ENCODE results near the gene WDR20.
"Not testable (repeated sequence)": the region's sequence is repeated elsewhere in the genome, so short reads cannot be mapped to it uniquely, and the experiment has no call there.

The WDR20 gene

GRCh38 chr14:102134021-102134420, 5.7 kb upstream of the WDR20 start:
- not testable (repeated sequence) for DNase-seq (ENCODE audit: low read depth in 2 of 2)

GRCh38 chr14:102134719-102135118, 5.0 kb upstream of the WDR20 start:
- DNase-seq (ENCODE audit: low read depth in 2 of 2) = not testable (repeated sequence)

GRCh38 chr14:102135456-102135855, 4.2 kb upstream of the WDR20 start:
- not testable (repeated sequence) for DNase-seq (ENCODE audit: low read depth in 2 of 2)

- no peak for DNase-seq (ENCODE audit: low read depth in 2 of 2)
These were observed 1.2 kb upstream of the WDR20 start for GRCh38 chr14:102138535-102138934.

- no peak for DNase-seq (ENCODE audit: low read depth in 2 of 2)
These were observed 774 bp upstream of the WDR20 start for GRCh38 chr14:102138961-102139285.

- peak in 1 of 2 donors; percentile 2 for DNase-seq (ENCODE audit: low read depth in 2 of 2)
These were observed 491 bp downstream of the WDR20 start for GRCh38 chr14:102140027-102140749.

- no peak for DNase-seq (ENCODE audit: low read depth in 2 of 2)
These were observed 1.1 kb downstream of the WDR20 start for GRCh38 chr14:102140750-102141145.

- no peak for DNase-seq (ENCODE audit: low read depth in 2 of 2)
These were observed 2.1 kb downstream of the WDR20 start for GRCh38 chr14:102141797-102142196.

GRCh38 chr14:102144914-102145313, 5.2 kb downstream of the WDR20 start:
- DNase-seq (ENCODE audit: low read depth in 2 of 2) = no peak

GRCh38 chr14:102145395-102145794, 5.7 kb downstream of the WDR20 start:
- DNase-seq (ENCODE audit: low read depth in 2 of 2) = no peak

- DNase-seq (ENCODE audit: low read depth in 2 of 2) = no peak
These were observed 6.7 kb downstream of the WDR20 start for GRCh38 chr14:102146423-102146822.

- DNase-seq (ENCODE audit: low read depth in 2 of 2) = no peak
These were observed 10.4 kb downstream of the WDR20 start for GRCh38 chr14:102150083-102150482.

- no peak for DNase-seq (ENCODE audit: low read depth in 2 of 2)
These were observed 11.0 kb downstream of the WDR20 start for GRCh38 chr14:102150744-102151143.

GRCh38 chr14:102151411-102151810, 11.7 kb downstream of the WDR20 start:
- not testable (repeated sequence) for DNase-seq (ENCODE audit: low read depth in 2 of 2)

GRCh38 chr14:102154121-102154520, 14.4 kb downstream of the WDR20 start:
- no peak for DNase-seq (ENCODE audit: low read depth in 2 of 2)

GRCh38 chr14:102154821-102155549, 15.3 kb downstream of the WDR20 start:
- no peak for DNase-seq (ENCODE audit: low read depth in 2 of 2)

GRCh38 chr14:102157346-102157745, 17.6 kb downstream of the WDR20 start:
- DNase-seq (ENCODE audit: low read depth in 2 of 2) = no peak

GRCh38 chr14:102158797-102159196, 19.1 kb downstream of the WDR20 start:
- DNase-seq (ENCODE audit: low read depth in 2 of 2) = no peak

- DNase-seq (ENCODE audit: low read depth in 2 of 2) = no peak
These were observed 20.1 kb downstream of the WDR20 start for GRCh38 chr14:102159841-102160240.

GRCh38 chr14:102162487-102162886, 22.8 kb downstream of the WDR20 start:
- no peak for DNase-seq (ENCODE audit: low read depth in 2 of 2)

GRCh38 chr14:102164241-102164641, 24.5 kb downstream of the WDR20 start:
- no peak for DNase-seq (ENCODE audit: low read depth in 2 of 2)

GRCh38 chr14:102164965-102165364, 25.3 kb downstream of the WDR20 start:
- DNase-seq (ENCODE audit: low read depth in 2 of 2) = no peak

GRCh38 chr14:102170061-102170460, 30.4 kb downstream of the WDR20 start:
- DNase-seq (ENCODE audit: low read depth in 2 of 2) = no peak

Data from activated CD8-positive, alpha-beta memory T cell treated with anti-CD3 and anti-CD28 coated beads for 4 hours (primary cell).